Measurements from ENCODE around the gene PRKAG2.
A peak's percentile ranks its signal among the peaks of the same experiment; 100 is the strongest.

PRKAG2 gene

GRCh38 chr7:151882734-151883133 lies 5.8 kb upstream of the PRKAG2 start:
- no peaks in the 10 kb centered on the region for H3K79me2 ChIP-seq (ENCODE audit: control insufficient read depth, insufficient read depth, low read length, poor library complexity)
- no peak overlapping the region for H2BK120ac ChIP-seq (ENCODE audit: insufficient read depth, low read length, poor library complexity)
- no peak overlapping the region for H4K8ac ChIP-seq (ENCODE audit: low read depth, low read length)
- no peak overlapping the region for H2AK5ac ChIP-seq (ENCODE audit: low read length)
- H3K27ac ChIP-seq (ENCODE audit: low read depth, low read length): no peak overlapping the region
- H4K91ac ChIP-seq (ENCODE audit: low read depth, low read length): no peak overlapping the region
- peaks cover 1% of the 10 kb centered on the region for H3K9me3 ChIP-seq (ENCODE audit: insufficient read depth, low read depth, low read length)
- H2AFZ ChIP-seq (ENCODE audit: insufficient read depth, low read length, poor library complexity): no peak overlapping the region
- no peak overlapping the region for H3K4me2 ChIP-seq (ENCODE audit: low read length)
- H3K27me3 ChIP-seq (ENCODE audit: insufficient read depth, low read length): peaks cover 15% of the 10 kb centered on the region
- no peak overlapping the region for H4K12ac ChIP-seq (ENCODE audit: low read depth, low read length)
- H3K9ac ChIP-seq (ENCODE audit: low read length): no peak overlapping the region
- no peak for DNase-seq
- H3K4me1 ChIP-seq (ENCODE audit: control insufficient read depth in 1 of 2, insufficient read depth in 2 of 2, low read length in 2 of 2): no peaks in the 10 kb centered on the region
- no peaks in the 10 kb centered on the region for H3K79me1 ChIP-seq (ENCODE audit: low read length)
- H3K4me3 ChIP-seq (ENCODE audit: low read depth, low read length): no peak overlapping the region
- H3K18ac ChIP-seq (ENCODE audit: low read length): no peak overlapping the region
- H3K4ac ChIP-seq (ENCODE audit: low read depth, low read length): no peak overlapping the region
- no peak overlapping the region for H2BK5ac ChIP-seq (ENCODE audit: low read depth, low read length, poor library complexity)
- WGBS (ENCODE audit: extremely low coverage, insufficient coverage, insufficient read length): no CpG with 5 or more reads among the region's 2 CpGs
- no peak overlapping the region for H2BK12ac ChIP-seq (ENCODE audit: low read length)
- no peak overlapping the region for H3K14ac ChIP-seq (ENCODE audit: low read length)
- H3K36me3 ChIP-seq (ENCODE audit: control insufficient read depth in 1 of 2, insufficient read depth in 2 of 2, low read length in 2 of 2): no peaks in the 10 kb centered on the region
- H3K23ac ChIP-seq (ENCODE audit: low read length): no peak overlapping the region

- Histone ChIP-seq H4K8ac (ENCODE audit: low read depth, low read length) (no peak overlapping the region), H3K27ac (ENCODE audit: low read depth, low read length) (no peak overlapping the region), H3K9me3 (ENCODE audit: insufficient read depth, low read depth, low read length) (peaks cover 1% of the 10 kb centered on the region), H4K12ac (ENCODE audit: low read depth, low read length) (no peak overlapping the region), H3K27me3 (ENCODE audit: insufficient read depth, low read length) (peaks cover 32% of the 10 kb centered on the region), H2BK5ac (ENCODE audit: low read depth, low read length, poor library complexity) (no peak overlapping the region), H3K36me3 (ENCODE audit: control insufficient read depth in 1 of 2, insufficient read depth in 2 of 2, low read length in 2 of 2) (no peaks in the 10 kb centered on the region), H3K18ac (ENCODE audit: low read length) (no peak overlapping the region), H3K4me1 (ENCODE audit: control insufficient read depth in 1 of 2, insufficient read depth in 2 of 2, low read length in 2 of 2) (peaks cover 9 to 14% of the 10 kb centered on the region in 2 experiments), H3K23ac (ENCODE audit: low read length) (no peak overlapping the region), H2BK12ac (ENCODE audit: low read length) (no peak overlapping the region), H3K79me2 (ENCODE audit: control insufficient read depth, insufficient read depth, low read length, poor library complexity) (no peaks in the 10 kb centered on the region), H3K4me3 (ENCODE audit: low read depth, low read length) (no peak overlapping the region), H3K4me2 (ENCODE audit: low read length) (no peak overlapping the region), H3K4ac (ENCODE audit: low read depth, low read length) (no peak overlapping the region), H2AK5ac (ENCODE audit: low read length) (no peak overlapping the region), H4K91ac (ENCODE audit: low read depth, low read length) (no peak overlapping the region), H3K14ac (ENCODE audit: low read length) (no peak overlapping the region), H3K9ac (ENCODE audit: low read length) (no peak overlapping the region), H2BK120ac (ENCODE audit: insufficient read depth, low read length, poor library complexity) (no peak overlapping the region), H2AFZ (ENCODE audit: insufficient read depth, low read length, poor library complexity) (no peak overlapping the region), H3K79me1 (ENCODE audit: low read length) (peaks cover 2% of the 10 kb centered on the region)
- WGBS (ENCODE audit: extremely low coverage, insufficient coverage, insufficient read length): no CpG with 5 or more reads among the region's 3 CpGs
- DNase-seq: no peak
These were observed 3.8 kb upstream of the PRKAG2 start for GRCh38 chr7:151880688-151881087.

- Histone ChIP-seq H3K23ac (ENCODE audit: low read length) (peak overlapping the region; percentile 24), H3K18ac (ENCODE audit: low read length) (no peak overlapping the region), H3K9ac (ENCODE audit: low read length) (no peak overlapping the region), H2BK5ac (ENCODE audit: low read depth, low read length, poor library complexity) (no peak overlapping the region), H2AFZ (ENCODE audit: insufficient read depth, low read length, poor library complexity) (no peak overlapping the region), H3K14ac (ENCODE audit: low read length) (no peak overlapping the region), H2BK120ac (ENCODE audit: insufficient read depth, low read length, poor library complexity) (no peak overlapping the region), H3K79me2 (ENCODE audit: control insufficient read depth, insufficient read depth, low read length, poor library complexity) (no peaks in the 10 kb centered on the region), H3K79me1 (ENCODE audit: low read length) (peaks cover 2% of the 10 kb centered on the region), H4K91ac (ENCODE audit: low read depth, low read length) (no peak overlapping the region), H2BK12ac (ENCODE audit: low read length) (no peak overlapping the region), H3K27me3 (ENCODE audit: insufficient read depth, low read length) (peaks cover 32% of the 10 kb centered on the region), H2AK5ac (ENCODE audit: low read length) (no peak overlapping the region), H3K4ac (ENCODE audit: low read depth, low read length) (no peak overlapping the region), H3K4me3 (ENCODE audit: low read depth, low read length) (no peak overlapping the region), H4K8ac (ENCODE audit: low read depth, low read length) (no peak overlapping the region), H3K27ac (ENCODE audit: low read depth, low read length) (no peak overlapping the region), H3K9me3 (ENCODE audit: insufficient read depth, low read depth, low read length) (peaks cover 3% of the 10 kb centered on the region), H3K4me1 (ENCODE audit: control insufficient read depth in 1 of 2, insufficient read depth in 2 of 2, low read length in 2 of 2) (peaks cover 14 to 21% of the 10 kb centered on the region in 2 experiments), H3K4me2 (ENCODE audit: low read length) (peak overlapping the region; percentile 16), H4K12ac (ENCODE audit: low read depth, low read length) (no peak overlapping the region), H3K36me3 (ENCODE audit: control insufficient read depth in 1 of 2, insufficient read depth in 2 of 2, low read length in 2 of 2) (no peaks in the 10 kb centered on the region)
- WGBS (ENCODE audit: extremely low coverage, insufficient coverage, insufficient read length): no CpG with 5 or more reads among the region's 30 CpGs
- DNase-seq: no peak
These were observed 1.3 kb upstream of the PRKAG2 start for GRCh38 chr7:151877911-151878835.

- Histone ChIP-seq H3K79me1 (ENCODE audit: low read length) (peaks cover 2% of the 10 kb centered on the region), H3K9ac (ENCODE audit: low read length) (no peak overlapping the region), H2BK12ac (ENCODE audit: low read length) (no peak overlapping the region), H3K4me2 (ENCODE audit: low read length) (peak overlapping the region; percentile 99), H2AFZ (ENCODE audit: insufficient read depth, low read length, poor library complexity) (peak overlapping the region; percentile 52), H4K8ac (ENCODE audit: low read depth, low read length) (no peak overlapping the region), H3K14ac (ENCODE audit: low read length) (no peak overlapping the region), H3K23ac (ENCODE audit: low read length) (no peak overlapping the region), H3K79me2 (ENCODE audit: control insufficient read depth, insufficient read depth, low read length, poor library complexity) (no peaks in the 10 kb centered on the region), H3K27me3 (ENCODE audit: insufficient read depth, low read length) (peaks cover 32% of the 10 kb centered on the region), H2AK5ac (ENCODE audit: low read length) (no peak overlapping the region), H2BK5ac (ENCODE audit: low read depth, low read length, poor library complexity) (no peak overlapping the region), H3K27ac (ENCODE audit: low read depth, low read length) (no peak overlapping the region), H3K36me3 (ENCODE audit: control insufficient read depth in 1 of 2, insufficient read depth in 2 of 2, low read length in 2 of 2) (no peaks in the 10 kb centered on the region), H3K4me3 (ENCODE audit: low read depth, low read length) (peak overlapping the region; percentile 71), H3K4ac (ENCODE audit: low read depth, low read length) (no peak overlapping the region), H2BK120ac (ENCODE audit: insufficient read depth, low read length, poor library complexity) (no peak overlapping the region), H4K12ac (ENCODE audit: low read depth, low read length) (no peak overlapping the region), H3K9me3 (ENCODE audit: insufficient read depth, low read depth, low read length) (peaks cover 3% of the 10 kb centered on the region), H3K18ac (ENCODE audit: low read length) (no peak overlapping the region), H3K4me1 (ENCODE audit: control insufficient read depth in 1 of 2, insufficient read depth in 2 of 2, low read length in 2 of 2) (peaks cover 14 to 21% of the 10 kb centered on the region in 2 experiments), H4K91ac (ENCODE audit: low read depth, low read length) (no peak overlapping the region)
- WGBS (ENCODE audit: extremely low coverage, insufficient coverage, insufficient read length): no CpG with 5 or more reads among the region's 93 CpGs
- peak in 1 of 2 donors; percentile 42 for DNase-seq
These were observed 695 bp downstream of the PRKAG2 start for GRCh38 chr7:151875942-151876898.

Data from trophoblast cell (in vitro differentiated cells and primary cell).